HG03159 (cell line): ENCODE results near the gene DDX17.

Experiments
- ATAC-seq: cut with Tn5 transposase; IDR thresholded peaks from one replicate; pipeline ENCODE4 v1.9.1; 2021; ENCODE audit warnings: mild to moderate bottlenecking, moderate library complexity; ENCODE audit not compliant: unreplicated experiment

Gene DDX17

DNA sequence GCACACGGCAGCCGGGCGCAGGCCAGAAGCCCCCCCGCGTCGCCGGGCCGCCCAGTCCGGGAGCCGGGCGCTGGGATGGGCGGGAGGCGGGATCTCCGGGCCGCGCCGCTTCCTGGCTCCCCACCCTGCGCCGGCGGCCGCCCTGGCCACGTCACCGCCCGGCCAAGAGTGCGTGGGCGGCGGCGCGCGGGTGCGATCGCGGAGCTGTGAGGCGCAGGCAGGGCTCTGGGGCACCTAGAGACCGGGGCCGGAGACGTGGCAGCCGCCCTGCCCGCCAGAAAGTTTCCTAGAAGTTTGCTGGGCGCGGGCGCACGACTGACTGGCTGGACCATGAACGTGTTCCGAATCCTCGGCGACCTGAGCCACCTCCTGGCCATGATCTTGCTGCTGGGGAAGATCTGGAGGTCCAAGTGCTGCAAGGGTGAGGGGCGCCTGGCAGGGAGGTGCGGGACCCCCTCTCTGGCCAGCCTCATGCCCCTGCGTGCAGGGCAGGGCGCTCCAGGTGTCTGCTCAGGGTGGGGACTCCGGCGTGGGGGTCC, 38.1 kb downstream of the DDX17 start, which contains the start of gene KDELR3:
TSS of gene KDELR3 (plus strand) at position 193 of the 539 bp plus-strand sequence. CDS start at position 331, 138 bp downstream.
- no peak for ATAC-seq

DNA sequence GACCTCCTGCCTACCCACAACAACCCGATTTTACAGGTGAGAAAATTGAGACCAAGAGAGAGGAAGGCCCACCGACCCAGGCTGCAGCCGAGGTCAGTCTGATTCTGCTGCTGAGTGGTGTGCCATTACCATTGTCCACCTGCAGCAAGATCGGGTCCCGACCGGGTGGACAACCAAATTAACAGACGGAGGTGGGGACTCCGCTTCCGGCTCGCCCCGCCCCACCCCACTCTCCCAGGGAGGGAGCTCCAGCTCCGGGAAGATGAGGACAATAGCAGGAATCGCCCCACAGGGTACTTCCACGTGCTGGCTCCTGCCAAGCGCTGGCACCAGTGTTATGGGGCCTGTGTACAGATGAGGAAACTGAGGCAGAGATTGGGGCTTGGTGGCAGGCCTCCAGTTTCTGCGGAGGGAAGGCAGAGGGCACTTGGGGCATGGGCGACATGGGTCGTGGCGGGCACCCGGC, 38.6 kb downstream of the DDX17 start:
- no peak for ATAC-seq

DNA sequence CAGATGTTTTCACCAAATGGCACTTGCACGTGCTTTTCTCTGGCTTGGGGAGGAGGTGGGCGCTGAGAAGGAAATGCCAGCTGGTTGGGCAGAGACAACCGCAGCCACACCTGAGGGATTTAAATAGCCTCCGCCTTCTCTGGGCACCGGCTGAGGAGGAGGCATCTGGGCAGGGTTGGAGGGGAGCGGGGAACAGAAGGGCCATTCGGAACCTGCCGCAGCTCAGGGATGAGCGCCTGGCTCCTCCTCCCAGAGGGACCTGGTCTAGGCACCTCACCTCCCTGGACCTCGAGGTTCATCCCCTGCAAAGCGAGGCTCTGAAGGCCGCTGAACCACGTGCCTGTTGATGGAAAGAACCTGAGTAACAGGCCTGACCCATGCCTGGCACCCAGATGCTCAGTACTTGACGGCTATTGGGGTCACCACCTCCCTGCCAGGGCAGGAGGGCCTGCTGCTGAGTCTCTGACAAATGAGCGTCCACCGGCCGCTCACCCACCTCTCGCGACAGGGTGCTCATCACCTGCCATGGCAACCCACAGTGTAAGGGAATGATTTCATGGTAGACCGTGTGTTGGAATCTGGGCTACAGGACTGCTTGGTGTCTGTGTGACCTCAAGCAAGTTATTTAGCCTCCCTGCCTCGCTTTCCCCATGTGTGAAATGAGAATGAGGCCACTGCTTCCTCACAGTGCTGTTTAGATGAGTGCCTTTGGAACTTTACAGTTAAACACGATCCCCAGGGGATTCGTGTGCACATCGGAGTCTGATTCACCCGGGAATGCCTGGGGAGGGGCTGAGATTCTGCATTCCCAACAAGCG, 40.2 kb downstream of the DDX17 start:
- ATAC-seq, result no peak

DNA sequence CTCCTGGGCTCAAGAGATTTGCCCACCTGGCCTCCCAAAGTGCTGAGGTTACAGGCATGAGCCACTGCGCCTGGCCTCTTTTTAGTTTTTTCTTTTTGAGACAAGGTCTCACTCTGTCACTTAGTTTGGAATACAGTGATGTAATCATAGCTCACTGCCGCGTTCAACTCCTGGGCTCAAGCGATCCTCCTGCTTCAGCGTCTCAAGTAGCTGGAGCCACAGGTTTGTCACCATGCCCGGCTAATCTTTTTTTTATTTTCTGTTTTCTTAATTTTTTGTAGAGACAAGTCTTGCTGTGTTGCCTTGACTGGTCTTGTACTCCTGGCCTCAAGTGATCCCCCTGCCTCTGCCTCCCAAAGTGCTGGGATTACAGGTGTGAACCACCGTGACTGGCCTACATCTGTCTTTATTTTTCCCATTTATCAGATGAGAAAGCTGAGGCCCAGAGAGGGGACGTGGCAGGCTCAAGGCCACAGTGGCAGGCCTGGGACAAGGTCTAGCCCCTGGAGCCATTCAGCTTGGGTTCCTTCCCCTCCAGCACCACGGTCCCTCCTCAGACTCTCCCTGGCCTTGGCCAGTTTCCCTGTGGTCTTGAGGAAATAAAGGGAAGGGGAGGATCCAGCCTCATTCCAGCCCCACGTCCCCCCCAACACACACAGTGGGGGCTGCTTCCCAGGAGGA, 41.0 kb downstream of the DDX17 start:
- no peak for ATAC-seq

DNA sequence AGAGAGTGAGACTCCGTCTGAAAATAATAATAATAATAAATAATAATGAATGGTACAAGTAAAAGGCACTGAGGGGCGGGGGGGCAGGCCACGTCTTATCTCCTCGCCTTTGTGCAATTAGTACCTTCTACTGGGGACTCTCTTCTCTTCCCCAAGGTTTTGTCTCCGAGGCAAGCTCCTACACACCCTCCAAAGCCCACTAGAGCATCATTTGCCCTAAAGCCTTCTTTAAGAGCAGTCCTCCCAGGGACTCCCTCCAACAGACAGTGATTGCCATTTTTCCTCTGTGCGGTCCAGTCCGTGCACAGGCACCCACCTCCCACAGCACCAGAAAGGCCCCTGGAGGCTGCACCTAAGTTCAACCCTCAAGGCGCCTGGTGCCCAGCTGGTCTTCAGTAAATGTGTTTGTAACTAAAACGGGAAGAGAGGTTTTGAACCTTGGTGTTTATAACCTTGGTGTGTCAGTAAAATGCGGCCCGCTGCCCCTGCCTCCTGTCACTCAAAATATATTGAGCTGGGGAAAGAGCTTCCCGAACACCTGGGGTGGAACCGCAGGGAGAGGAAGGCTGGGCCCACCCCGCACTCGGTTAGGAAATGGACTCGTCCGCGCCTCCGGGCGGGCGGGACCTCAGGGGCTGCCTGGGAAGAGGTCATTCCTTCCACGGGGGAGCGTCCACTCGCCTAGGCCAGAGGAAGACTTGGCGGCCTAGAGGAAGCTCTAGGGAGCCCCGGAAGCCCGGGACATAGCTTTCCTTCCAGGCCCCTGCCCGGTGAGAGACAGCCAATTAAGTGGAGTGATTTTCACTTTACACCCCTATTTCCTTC, 42.9 kb downstream of the DDX17 start:
- no peak for ATAC-seq

DNA sequence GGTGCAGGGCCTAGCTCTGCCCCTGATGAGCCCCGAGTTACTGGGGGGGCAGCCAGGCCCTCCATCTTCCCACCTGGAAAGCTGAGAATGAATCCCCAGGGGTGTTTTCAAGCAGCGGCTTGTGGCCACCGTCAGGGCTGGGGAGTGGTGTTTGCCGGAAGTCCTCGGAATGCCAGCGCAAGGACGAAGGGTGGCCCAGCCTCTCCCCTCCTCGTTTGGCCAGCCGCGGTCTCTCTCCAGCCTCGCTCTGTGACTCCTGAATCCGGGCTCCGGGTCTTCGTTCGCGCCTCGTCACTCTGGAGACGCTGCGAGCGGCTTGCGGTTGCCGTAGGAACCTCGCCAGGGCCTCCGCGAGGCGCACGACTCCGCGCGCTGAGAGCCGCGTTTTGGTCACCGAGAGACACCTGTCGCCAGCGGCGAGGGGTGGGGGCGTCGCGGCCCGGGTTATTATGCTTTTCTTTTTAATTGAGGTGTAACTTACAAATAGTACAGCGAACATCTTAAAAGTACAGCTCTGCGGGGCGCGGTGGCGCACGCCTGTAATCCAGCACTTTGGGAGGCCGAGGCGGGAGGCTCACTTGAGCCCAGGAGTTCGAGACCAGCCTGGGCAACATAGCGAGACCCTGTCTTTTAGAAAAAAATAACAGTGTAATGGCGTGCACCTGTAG, 44.6 kb downstream of the DDX17 start:
- ATAC-seq, result no peak

DNA sequence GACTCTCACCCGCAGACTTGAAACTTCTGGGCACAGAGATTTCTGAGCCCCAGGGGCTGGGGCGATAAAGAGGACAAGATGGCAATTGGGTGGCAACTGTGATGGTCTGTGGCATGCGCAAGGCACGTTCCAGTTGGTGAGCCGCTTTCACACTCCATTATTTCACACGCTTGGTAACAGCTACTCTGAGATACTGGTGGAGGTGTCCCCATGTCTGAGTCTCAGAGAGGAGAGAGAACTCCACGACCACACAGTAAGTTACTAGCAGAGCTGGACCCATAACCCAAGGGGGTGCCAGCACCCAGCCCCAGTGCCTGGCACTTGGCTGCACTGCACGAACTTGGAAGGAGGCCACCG, 45.1 kb downstream of the DDX17 start:
- ATAC-seq, result no peak

DNA sequence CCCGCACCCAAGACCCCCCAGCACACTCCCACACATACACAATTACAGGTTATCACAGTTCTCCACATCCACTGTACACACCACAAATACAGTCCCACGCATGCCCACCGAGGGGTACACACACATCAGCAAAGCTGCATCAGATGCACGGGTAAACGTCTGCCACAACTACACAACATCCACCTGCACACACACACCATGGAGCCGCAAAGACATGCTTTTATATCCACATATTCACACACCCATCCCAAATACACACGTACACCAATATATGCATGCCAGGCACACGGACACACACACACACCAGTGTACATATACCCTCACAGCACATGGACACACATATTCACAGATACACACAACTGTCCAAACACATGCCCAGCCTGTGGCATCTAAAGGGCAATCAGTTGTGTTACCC, 45.7 kb downstream of the DDX17 start:
- ATAC-seq, result no peak

DNA sequence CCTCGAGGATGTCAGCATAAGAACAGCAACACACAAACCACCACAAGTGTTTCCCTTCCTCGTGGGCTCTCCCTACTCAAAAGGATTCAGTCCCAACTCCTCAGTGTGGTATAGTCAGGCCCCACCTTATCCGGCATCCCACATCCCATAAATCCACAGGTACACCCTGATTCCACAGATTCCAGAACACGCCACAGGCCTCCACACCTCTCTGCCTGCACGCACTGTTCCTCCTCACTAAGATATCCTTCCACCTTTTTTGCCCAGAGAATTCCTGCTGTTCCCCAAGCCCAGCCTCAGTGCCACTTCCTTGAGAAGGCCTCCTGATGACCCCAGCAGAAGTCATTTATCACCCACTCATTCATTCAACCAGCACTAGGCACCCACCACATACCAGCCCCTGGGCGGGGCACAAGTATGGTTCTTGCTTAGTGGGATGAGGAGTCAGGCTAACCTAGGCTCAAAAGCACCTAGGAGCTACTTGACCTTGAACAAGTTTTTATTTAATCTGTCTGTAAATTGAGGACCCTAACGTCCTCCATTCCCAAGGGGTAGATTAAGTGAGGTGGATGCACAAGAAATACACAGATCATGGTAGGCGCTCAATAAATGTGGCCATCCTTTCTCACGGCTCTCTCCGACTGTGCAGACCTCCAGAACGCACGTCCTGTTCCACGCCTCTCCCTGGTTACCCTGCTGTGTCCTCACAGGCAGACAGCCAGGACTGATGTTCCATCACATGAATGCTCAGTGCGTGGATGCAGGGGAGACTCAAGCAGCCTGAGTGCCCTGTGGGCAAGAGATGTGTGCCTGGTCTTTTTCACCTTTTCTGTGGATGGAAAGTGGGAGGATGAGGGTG, 49.0 kb downstream of the DDX17 start:
- ATAC-seq, result no peak

DNA sequence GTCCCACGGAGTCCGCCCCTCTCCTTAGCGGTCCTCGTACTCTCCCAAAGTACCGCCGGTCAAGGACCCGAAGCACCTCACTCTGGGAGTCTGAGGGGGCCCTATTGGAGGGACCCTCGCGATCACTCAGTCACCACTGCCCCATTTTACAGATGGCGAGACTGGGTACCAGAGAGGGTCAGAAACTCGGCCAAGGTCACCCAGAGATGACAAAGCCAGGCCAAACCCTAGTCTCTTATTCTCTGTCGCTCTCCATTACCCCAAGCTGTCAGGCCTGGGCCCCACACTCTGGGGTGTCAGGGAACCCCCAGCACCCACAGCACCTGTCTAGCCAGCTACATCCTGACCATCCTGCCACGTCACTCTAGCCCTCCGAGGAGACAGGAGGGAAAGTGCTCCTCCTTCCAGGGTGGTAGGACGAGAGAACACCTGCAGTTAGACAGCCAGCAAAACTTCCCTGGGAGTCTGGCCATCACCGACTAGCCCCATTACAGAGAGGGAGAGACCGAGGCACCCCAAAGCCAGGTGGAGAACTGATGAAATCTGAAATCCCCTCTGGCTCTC, 49.8 kb downstream of the DDX17 start:
- ATAC-seq, result no peak

DNA sequence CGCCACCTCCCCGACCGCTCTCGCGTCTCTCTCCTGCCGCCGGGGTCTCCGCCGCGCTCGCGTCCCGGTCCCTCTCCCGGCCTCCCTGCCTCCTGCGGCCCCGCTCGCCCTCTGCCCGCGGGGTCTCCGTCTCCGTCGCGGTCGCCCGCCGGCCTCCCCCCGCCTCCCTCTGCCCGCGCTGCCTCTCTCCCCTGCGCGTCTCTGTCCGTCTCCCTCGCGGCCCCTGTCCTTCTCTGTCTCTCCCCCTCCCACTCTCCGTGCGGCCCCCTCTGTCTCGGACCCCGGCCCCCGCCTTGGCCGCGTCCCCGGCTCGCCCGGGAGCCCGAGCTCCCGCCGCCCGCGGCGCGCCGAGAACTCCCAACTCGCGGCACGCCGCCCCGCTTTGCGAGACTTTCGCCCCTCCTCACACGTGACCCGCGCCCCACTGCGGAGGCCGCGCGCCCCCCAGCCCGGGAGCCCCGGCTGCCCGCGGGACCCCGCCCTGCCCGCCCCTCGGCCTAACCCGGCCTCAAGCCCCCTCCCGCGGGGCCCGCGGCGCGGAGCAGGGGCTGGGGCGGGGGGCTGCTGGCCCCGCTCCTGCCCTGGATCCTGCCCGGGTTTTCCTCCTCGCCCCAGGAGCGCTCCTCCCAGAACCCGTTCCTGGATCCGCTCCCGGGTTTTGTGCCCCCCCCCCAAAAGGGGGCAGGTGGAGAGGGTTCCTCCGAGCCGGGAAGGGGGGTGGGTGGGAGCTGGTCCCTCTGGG, 50.4 kb downstream of the DDX17 start:
- no peak for ATAC-seq

DNA sequence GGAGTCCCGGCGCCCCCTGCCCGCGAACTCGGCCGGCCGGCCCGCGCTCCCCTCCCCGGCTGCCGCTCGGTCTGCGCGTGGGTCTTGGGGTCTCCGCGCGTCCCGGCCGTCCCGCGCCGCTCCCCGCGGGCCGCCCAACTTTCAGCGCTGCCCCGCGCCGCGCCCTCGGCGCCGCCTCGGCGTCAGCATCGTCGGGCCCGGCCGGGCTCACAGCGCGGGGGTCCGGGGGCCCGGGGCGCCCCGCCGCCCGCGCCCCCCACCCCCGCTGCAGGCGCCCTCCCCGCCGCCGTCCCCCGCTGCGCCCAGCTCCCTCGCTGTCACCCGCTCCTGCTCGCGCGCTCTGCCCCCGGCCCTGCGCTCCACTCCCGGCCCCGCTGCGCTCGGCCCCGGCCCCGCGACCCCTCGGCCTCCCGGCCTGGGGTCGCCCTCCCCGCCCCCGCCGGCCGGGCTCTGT, 51.0 kb downstream of the DDX17 start, which contains the start of gene KCNJ4:
TSS of gene KCNJ4 (minus strand) at position 124 of the 454 bp plus-strand sequence. CDS start 27,067 bp downstream, outside the sequence.
- ATAC-seq, result no peak

DNA sequence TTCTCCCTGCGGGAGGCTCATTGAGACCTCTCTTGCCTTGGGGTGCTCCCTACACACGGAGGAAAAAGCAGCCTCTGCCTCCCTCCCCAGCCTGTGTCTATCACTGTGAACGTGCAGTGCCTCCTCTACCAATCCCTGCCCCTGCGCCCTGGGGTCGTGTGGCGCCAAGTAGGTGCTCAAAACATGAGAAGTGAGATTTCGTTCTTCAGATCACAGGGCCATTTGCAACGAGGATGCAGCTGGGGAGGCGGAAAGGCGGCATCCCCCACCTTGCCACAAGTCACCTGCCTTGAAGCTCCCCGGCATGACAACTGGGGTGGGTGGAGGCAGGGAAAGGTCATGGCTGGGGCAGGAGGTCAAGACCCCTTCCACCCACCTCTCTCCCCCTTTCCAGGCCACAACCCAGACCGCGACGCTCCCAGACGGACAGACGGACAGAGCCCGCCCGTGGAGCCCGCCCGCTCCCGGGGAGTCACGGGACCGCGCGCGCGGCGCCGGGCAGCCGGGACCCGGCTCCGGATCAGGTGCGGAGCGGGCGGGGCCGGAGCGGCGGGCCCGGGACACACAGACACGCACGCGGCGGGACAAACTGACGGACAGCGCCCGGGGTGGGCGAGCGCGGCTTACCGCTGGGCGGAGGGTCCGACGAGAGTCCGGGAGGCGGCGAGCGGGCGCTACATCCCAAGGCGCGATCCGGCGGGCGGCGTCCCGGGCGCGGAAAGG, 51.6 kb downstream of the DDX17 start:
- no peak for ATAC-seq

DNA sequence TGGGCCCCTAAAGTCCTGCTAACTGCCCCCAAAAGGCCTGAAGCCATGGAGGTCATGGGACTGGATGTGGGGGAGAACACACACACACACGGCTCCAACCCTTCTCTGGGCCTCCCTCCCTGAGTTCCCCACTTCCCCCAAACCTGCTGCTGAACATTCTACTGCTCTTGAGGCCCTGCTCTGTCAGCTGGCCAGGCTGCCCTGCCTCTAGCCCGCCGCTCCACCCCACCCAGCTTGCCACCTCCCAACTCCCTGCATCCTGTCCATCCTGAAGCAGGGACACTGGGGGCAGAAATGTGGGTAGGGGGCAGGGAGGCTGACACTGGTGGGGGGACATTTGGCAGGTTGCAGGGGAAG, 52.1 kb downstream of the DDX17 start:
- ATAC-seq, result no peak

DNA sequence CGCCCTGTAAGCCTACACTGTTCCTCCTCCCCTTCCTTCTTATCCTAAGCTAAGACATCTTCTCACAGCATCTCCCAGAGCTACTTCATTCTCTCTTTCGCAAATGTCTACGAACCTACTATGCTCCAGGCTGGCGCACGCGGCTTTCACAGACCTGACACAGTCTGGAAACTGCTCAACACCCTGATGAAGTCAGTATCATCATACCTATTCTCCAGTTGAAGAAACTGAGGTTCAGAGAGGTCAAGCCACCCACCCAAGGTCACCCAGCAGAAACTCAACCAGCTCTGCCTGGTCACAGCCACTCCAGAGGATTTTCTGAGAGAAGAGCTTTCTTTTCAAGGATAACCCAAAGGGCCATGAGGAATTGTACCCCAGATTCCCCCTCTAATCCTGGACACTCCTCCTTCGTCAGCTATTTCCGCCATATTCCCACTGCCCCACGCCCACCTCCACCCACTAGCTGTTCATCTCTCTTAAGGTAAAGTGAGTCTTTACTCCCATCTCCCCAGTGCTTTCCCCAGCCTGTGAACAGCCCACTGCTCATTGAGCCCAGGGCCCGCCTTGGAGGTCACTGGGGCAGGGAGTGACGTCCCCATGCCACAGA, 52.9 kb downstream of the DDX17 start:
- ATAC-seq, result no peak

DNA sequence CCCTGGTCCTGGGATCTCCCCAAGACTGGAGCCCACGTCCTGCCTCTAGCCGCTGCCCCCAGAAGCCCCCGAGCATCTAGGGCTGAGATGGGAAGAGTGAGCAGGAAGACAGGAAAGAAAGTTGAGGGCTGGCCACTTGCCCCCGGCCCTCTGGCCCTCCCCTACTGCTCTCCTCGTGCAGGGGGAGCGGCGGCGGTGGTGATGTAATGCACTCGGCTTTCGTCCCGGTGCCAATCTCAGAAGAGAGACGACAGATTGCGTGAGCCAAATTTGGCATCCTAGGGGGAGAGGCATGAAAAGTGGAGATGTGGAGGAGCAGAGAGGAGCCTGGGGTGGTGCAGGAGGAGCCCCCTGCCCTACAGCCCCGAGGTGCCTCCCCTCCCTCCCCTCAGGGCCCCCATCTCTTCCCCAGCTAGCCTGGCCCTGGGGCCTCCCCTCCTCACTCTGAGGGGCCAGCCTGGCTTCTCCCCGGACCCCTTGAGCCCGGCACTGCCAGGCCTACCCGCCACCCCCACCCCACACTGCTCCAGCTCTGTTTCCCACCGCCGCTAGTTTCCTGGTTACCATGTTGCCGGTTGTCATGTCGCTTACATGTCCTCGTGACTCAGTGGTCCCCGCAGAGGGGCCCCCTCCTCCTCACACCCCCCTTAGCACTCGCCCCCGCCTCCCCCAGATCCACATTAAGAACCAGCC, 53.6 kb downstream of the DDX17 start:
- no peak for ATAC-seq

DNA sequence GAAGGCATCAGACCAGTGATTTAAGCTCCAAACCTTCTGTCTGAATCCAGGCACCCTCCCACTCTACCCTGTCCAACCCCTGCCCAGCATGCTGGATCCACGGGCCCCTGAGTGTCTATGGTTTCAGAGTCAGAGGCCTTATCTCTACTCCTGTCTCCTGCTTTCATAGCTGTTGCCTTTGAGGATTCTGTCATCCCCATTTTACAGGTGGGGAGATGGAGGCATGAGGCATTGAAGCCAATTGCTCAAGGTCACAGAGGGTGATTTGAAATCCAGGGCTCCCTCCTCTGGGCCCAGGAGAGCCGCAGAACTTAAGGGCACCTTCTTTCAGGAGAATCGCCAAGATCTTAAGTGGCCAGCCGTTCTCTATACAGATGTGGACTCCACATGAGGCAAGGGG, 54.2 kb downstream of the DDX17 start:
- no peak for ATAC-seq
